ENCODE results near the gene TPRG1.

GRCh38 chr3:189186101-189186500 lies 14.3 kb downstream of the TPRG1 start:
- no peak for TF ChIP-seq POLR2AphosphoS5 (IDR thresholded peaks at IDR 0.05; ENCODE audit: low read depth, low read length)
- TF ChIP-seq SPI1 (IDR thresholded peaks at IDR 0.05; ENCODE audit: low read depth, low read length), result no peak
- no peak for TF ChIP-seq POLR2A (IDR thresholded peaks at IDR 0.05; ENCODE audit: low read depth, low read length)
- no peak for TF ChIP-seq TAF1 (IDR thresholded peaks at IDR 0.05; ENCODE audit: low read depth, low read length)
- TF ChIP-seq POU2F2 (IDR thresholded peaks at IDR 0.05; ENCODE audit: low read depth, low read length), result no peak
